NK-92 (cell line): ENCODE data around the gene ZCCHC3.

ENCODE experiments used
- DNase-seq: peaks from one replicate; lab custom pipeline; 2025; ENCODE audit not compliant: unreplicated experiment; lab: John Stamatoyannopoulos, UW

ZCCHC3 gene

DNA sequence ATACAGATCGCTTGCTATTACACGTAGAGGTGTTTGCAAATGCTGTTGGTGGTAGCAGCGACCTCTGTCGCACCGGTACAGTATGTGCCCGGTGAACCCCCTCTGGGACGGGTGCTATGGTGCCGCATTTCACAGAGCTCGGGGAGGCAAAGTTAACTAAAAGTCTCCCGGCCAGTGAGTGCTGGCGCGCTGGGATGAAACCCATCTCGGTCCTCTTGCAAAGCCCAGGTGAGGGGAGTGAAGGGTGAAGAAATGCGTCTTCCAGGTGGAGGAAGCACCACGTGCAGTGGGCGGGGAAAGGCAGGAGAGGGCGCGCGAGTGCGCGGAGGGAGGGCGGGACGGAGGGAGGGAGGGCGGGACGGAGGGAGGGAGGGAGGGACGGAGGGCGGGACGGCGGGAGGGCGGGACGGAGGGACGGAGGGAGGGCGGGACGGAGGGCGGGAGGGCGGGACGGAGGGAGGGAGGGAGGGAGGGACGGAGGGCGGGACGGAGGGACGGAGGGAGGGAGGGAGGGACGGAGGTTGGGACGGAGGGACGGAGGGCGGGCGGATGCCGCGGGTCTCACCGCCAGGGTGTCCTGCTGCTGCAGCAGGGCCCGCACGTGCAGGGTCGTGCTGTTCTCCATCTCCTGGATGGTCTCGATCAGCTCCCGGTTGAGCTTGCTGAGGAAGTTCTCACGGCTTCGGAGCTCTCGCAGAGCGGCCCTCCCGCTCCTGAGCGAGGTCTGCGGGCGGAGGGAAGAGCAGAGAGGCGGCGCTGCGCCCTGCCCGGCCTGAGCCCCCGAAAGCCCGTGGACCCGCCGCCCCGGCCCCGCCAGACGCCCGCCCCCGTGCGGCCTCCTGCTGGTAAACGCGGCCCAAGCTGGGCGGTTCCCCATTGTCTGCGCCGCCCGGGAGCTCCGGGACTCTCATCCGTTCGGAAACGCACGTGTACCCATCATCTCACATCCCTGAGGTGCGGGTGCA, 18.5 kb upstream of the ZCCHC3 start:
- DNase-seq = no peak

DNA sequence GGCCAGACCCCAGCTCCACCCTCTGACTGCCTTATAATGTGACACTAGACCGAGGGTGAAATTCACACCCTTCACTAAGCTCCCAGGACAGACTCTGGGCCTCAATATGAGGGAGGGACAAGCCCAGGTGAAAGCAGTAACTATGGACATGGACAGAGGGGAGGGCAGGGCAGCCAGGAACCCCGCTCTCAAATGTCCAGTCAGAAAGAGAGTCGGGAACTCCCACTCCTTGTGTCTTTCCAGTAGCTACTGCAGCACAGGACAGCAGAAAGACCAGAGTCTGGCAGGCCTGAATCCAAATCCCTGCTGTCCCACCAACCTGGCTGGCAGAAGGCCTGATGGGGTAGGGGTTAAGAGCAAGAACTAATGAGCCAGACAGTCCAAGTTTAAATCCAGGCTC, 13.2 kb upstream of the ZCCHC3 start:
- no peak for DNase-seq

GRCh38 chr20:286508-286907, 10.9 kb upstream of the ZCCHC3 start:
- no peak for DNase-seq

GRCh38 chr20:288956-289692, 8.2 kb upstream of the ZCCHC3 start:
- DNase-seq = no peak

DNA sequence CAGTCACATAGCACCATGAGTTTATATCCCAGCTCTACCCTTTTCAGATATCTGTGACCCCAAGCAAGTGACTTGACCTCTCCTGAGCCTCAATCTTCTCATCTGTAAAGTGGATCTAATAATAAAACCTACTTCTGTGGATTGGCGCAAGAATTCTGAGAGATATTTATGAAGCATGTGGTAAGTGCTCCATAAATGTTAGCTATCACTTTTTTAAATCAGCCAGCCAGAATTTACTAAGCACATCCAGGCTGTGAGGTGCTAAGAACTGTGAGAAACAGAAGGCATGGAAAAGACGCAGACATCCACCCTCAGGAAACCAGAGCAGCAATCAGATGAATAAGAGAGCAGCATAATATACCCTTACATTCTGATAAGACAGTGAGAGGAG, 7.7 kb upstream of the ZCCHC3 start:
- no peak for DNase-seq

DNA sequence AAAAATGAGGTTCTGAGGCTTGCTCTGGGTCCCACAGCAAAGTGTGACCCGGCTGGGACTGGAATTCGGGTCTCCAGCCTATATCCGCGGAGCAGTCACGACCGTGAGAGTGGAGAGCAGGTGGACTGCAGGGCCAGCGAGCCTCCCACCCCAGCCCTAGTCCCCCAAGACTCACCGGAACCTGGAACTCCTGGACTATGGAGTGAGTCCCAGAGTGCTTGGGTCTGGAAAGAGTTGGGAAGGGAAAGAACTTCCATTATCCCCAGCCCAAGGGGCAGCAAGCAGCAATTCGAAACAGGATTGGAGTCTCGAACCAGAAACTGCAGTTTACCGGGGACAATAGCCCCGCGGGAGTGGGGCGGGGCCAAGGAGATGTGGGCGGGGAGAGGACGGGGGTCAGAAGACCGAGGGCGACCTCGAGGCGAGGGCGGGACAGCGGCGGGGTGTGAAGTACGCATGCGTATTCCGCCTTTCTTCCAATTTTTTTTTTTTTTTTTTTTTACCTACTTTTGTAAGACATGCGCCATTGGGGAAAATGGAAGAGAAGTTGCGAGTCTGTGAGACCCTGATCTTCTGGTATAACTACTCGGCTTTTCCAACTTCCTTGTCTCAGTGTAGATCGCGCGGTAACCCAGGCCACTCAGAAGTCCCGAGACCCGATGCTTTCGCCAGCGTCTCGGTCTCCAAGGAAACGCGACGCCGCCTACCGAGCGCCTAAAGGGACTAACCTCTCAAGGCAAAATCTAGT, 7.1 kb upstream of the ZCCHC3 start, which contains the start of gene C20orf96:
C20orf96 (minus strand) TSS at position 667 of the 748 bp plus-strand sequence; CDS start at position 527, 140 bp downstream.
- no peak for DNase-seq

GRCh38 chr20:294602-295001, 2.8 kb upstream of the ZCCHC3 start:
- DNase-seq = no peak

GRCh38 chr20:295804-296203, 1.6 kb upstream of the ZCCHC3 start:
- no peak for DNase-seq

DNA sequence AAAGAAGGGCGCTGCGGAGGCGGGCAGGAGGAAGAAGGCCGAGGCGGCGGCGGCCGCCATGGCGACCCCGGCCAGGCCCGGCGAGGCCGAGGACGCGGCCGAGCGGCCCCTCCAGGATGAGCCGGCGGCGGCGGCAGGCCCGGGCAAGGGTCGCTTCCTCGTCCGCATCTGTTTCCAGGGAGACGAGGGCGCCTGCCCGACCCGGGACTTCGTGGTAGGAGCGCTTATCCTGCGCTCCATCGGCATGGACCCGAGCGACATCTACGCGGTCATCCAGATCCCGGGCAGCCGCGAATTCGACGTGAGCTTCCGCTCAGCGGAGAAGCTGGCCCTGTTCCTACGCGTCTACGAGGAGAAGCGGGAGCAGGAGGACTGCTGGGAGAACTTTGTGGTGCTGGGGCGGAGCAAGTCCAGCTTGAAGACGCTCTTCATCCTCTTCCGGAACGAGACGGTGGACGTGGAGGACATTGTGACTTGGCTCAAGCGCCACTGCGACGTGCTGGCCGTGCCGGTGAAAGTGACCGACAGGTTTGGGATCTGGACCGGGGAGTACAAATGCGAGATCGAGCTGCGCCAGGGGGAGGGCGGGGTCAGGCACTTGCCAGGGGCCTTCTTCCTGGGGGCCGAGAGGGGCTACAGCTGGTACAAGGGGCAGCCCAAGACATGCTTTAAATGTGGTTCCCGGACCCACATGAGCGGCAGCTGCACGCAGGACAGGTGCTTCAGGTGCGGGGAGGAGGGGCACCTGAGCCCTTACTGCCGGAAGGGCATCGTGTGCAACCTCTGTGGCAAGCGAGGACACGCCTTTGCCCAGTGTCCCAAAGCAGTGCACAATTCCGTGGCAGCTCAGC, 780 bp downstream of the ZCCHC3 start:
- DNase-seq = no peak

DNA sequence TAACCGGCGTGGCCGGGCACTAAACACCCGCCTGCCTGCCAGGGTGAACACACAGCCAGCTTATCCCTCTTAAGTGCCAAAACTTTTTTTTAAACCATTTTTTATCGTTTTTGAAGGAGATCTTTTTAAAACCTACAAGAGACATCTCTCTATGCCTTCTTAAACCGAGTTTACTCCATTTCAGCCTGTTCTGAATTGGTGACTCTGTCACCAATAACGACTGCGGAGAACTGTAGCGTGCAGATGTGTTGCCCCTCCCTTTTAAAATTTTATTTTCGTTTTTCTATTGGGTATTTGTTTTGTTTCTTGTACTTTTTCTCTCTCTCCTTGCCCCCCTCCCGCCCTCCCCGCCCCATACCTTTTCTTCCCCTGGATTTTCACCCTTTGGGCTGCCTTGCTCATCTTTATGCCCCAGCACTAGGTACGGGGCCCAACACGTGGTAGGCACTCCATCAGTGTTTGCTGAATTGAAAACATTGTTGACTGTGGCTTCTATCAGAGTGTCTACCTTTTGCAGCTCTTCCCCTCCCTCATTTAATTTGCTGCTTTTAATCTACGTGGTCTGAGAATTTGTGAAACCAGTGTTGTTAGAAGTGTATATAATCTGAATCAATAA, 1.5 kb downstream of the ZCCHC3 start:
- no peak for DNase-seq

DNA sequence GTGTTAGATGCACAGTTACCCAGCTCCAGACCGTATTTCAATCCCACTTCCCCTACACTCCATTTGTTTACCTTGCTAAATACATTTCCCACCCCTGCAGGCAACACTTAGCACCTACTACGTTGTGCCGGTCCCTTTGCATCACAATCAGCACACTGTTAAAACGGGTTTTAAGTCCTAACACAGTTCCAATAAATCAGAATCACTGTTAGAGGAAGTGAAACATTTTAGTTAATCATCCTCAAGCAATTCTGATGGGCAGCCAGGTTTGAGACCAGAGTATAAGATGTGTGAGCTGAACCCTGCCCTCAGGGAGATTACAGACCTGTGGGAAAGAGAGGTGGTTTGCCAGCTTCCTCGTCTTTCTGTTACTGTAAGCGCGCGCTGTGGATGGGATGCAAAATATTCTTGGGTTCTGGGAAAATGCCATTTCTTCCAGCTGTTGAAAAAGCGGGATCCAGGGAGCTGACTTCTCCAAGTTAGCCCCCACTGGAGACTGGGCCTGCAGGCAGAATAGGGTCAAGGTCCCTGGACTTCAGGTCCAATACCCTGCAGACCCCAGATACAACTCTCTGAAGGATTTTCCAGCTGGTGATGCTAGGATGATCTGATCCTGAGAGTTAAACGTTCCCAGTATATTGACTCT, 3.1 kb downstream of the ZCCHC3 start:
- no peak for DNase-seq

DNA sequence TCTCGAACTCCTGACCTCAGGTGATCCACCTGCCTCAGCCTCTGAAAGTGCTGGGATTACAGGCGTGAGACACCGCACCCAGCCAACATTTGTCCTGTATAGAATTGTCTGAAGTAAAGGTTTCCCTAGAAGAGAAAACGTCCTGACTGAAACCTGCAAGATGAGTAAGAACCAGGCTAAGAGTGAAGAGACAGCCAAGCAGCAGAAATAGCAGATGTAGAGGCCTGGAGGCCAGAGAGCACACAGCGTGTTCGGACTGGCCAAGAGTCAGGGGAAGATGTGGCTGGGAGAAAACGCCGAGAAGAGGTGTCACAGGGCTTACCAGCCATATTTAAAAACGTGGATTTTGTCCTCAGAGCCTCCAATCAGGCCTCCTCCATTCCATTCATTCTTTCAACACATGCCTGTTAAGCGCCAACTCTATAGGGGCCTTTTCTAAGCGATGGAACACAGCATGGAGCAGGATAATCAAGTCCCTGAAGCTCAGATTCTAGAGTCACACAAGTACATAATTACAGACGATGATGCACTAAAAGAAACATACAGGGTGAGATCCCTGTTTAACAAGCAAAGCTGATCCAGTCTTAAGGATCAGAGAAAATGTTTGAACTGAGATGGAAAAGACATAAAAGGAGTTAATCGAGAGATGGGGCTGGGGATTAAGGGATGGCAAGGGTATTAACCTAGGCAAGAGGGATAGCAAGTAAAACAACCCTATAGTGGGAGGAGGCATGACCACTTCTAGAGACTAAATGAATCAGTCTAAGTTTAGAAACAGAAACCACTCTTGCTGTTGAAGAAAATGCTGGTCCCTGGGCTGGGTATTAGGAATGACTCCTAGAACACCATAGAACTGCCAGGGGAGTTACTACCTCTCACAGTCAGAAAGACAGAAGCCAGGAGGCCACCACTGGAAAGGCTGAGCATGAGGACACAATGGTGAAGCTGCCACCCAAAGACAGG, 4.8 kb downstream of the ZCCHC3 start:
- DNase-seq = no peak

DNA sequence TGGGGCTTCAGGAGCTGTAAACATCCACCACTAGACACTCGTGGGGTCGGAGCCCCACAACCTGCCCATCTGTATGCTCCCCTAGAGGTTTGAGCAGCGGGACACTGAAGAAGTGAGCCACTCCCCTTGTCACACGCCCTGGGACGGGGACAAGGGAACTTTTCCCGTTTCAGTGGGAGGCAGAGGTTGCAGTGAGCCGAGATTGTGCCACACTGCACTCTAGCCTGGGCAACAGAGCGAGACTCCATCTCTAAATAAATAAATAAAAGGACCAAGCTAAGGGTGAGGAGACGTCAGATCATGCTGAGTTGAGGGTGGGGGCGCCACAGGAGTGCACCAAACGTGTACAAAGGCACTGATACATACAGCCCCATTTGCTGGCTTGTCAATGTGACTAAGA, 8.4 kb downstream of the ZCCHC3 start:
- DNase-seq = no peak

GRCh38 chr20:308427-309038, 11.2 kb downstream of the ZCCHC3 start:
- no peak for DNase-seq

GRCh38 chr20:309306-309840, 12.0 kb downstream of the ZCCHC3 start:
- DNase-seq = no peak

DNA sequence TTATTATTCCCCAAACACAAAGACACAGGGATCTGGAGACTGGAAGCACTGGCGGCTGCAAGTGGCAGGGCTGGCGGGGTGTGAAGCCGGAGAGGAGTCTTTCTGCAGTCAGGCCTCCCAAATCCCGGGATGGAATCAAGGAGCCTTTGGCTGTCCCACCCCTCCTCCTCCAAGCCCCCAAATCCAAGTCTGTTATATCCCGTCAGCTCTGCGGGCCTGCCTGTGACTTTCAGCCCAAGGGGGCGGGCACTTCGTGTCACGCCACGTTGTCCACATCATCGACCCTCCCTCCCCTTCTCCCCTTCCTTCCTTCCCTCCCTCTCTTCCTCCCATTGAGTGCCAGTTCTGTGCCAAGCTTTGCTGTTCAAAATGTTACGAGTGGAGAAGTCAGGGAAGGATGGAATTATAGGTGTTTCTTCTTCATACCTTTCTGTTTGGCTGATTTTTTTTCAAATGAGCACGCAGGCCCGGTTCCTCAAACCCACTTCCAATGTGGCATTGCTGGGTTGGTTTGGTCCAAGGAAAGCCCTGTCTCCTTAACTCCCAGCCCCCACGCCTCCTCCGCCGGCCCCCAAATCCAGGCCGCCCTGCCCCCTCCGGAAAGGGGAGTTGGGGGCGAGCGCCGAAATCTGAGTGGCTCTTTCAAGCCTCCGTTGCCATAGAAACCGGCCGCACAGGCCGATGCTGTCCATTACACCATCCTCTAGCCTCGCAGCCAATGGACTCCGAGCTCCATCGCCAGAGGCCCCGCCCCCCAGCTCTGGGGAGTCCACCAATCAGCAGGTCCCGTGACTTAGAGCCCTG, 12.7 kb downstream of the ZCCHC3 start:
- DNase-seq = no peak

DNA sequence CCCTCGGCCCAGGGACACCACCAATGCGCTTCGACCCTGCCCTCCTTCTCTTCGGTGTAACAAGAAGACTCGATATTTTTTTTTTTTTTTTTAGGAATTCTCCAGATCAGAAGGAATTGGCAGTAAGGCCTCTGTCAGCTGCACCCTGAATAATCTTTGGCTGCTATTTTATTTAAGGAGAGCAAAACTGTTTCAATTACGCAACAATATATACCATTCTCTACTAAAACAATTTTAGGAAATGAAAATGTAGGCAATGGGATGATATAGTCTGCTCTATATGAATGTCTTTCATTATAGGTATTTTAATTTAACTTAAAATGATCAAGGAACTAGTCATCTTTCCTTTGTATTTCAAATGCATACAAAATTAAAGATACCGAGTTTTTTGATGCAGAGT, 13.3 kb downstream of the ZCCHC3 start:
- no peak for DNase-seq
